WTC11 (cell line): ENCODE results near the gene YBX3. TPM values are rescaled to one million over a fixed set of nuclear protein-coding genes. Genes with fewer than 3 reads are reported as not detected.

Source experiments
- ATAC-seq: fragments of 200-7000 bp; cut with Tn5 transposase; 2 replicates; pipeline ENCODE4 v1.10.0; 2021; ENCODE audit warnings: mild to moderate bottlenecking, moderate library complexity
- CTCF ChIA-PET: fragments of 300-600 bp; sonication (Branson Sonifier 250); formaldehyde crosslinking; loops from one replicate; lab custom pipeline; 2021; ENCODE audit warnings: antibody characterized with exemption; lab: Charles Lee
- POLR2A ChIA-PET: fragments of 350-600 bp; sonication (Branson Sonifier 250); formaldehyde crosslinking; loops from one replicate; lab custom pipeline; 2021; ENCODE audit warnings: antibody characterized with exemption; lab: Charles Lee
- DNase-seq: peaks from one replicate; pipeline ENCODE4 v3.0.0; 2021; ENCODE audit warnings: low spot score
- H3K27ac Mint-ChIP-seq: 2 replicates; pipeline ENCODE4 v1.8.0; 2021; ENCODE audit warnings: mixed read lengths
- H3K27me3 Mint-ChIP-seq: 2 replicates; pipeline ENCODE4 v1.8.0; 2021; ENCODE audit warnings: low read depth, mild to moderate bottlenecking, moderate library complexity, mixed read lengths
- H3K36me3 Mint-ChIP-seq: 2 replicates; pipeline ENCODE4 v1.8.0; 2021; ENCODE audit warnings: mixed read lengths
- H3K4me1 Mint-ChIP-seq: 2 replicates; pipeline ENCODE4 v1.8.0; 2022; ENCODE audit warnings: mixed read lengths
- H3K4me3 Mint-ChIP-seq: 2 replicates; pipeline ENCODE4 v1.8.0; 2021; ENCODE audit warnings: mild to moderate bottlenecking, moderate library complexity, mixed read lengths
- H3K9me3 Mint-ChIP-seq: 2 replicates; pipeline ENCODE4 v1.8.0; 2021; ENCODE audit warnings: mixed read lengths
- ATF1 ChIP-seq: sonication (generic); formaldehyde crosslinking; IDR thresholded peaks from 2 replicates; pipeline ENCODE4 v1.8.1; 2023; ENCODE audit warnings: mild to moderate bottlenecking, moderate library complexity, missing genetic modification reagents
- CBFB ChIP-seq: sonication (generic); formaldehyde crosslinking; IDR thresholded peaks from 2 replicates; pipeline ENCODE4 v1.8.1; 2022; ENCODE audit warnings: mild to moderate bottlenecking, low read depth, missing genetic modification reagents
- ELF4 ChIP-seq: sonication (generic); formaldehyde crosslinking; IDR thresholded peaks from 2 replicates; pipeline ENCODE4 v1.8.1; 2022; ENCODE audit warnings: low read depth, mild to moderate bottlenecking, moderate library complexity, missing genetic modification reagents
- EMX1 ChIP-seq: fragments of 250-450 bp; sonication (Bioruptor Pico); IDR thresholded peaks from 2 replicates; pipeline ENCODE4 v1.8.0; 2021; ENCODE audit warnings: mild to moderate bottlenecking
- FOXK1 ChIP-seq: sonication (generic); formaldehyde crosslinking; IDR thresholded peaks from 2 replicates; pipeline ENCODE4 v1.8.0; 2022; ENCODE audit warnings: mild to moderate bottlenecking, moderate library complexity, missing genetic modification reagents
- HMGA2 ChIP-seq: fragments of 250-450 bp; sonication (Bioruptor Pico); IDR thresholded peaks from 2 replicates; pipeline ENCODE4 v1.4.0; 2021; ENCODE audit warnings: mild to moderate bottlenecking, moderate library complexity
- MYBL2 ChIP-seq: sonication (generic); formaldehyde crosslinking; IDR thresholded peaks from 2 replicates; pipeline ENCODE4 v1.8.1; 2023; ENCODE audit warnings: mild to moderate bottlenecking, moderate library complexity, missing genetic modification reagents
- NFYB ChIP-seq: sonication (generic); formaldehyde crosslinking; conservative IDR thresholded peaks from 2 replicates; pipeline ENCODE4 v1.8.0; 2022; ENCODE audit warnings: low read depth, missing genetic modification reagents
- OVOL2 ChIP-seq: fragments of 250-450 bp; sonication (Bioruptor Pico); IDR thresholded peaks from 2 replicates; pipeline ENCODE4 v1.9.0; 2021; ENCODE audit warnings: mild to moderate bottlenecking, borderline replicate concordance
- TP53 ChIP-seq: sonication (generic); formaldehyde crosslinking; IDR thresholded peaks from 2 replicates; pipeline ENCODE4 v1.8.1; 2023; ENCODE audit warnings: mild to moderate bottlenecking, missing genetic modification reagents
- ZBTB21 ChIP-seq: sonication (generic); formaldehyde crosslinking; IDR thresholded peaks from 2 replicates; pipeline ENCODE4 v1.8.1; 2023; ENCODE audit warnings: mild to moderate bottlenecking, missing genetic modification reagents, borderline replicate concordance
- ZNF121 ChIP-seq: sonication (generic); formaldehyde crosslinking; IDR thresholded peaks from 2 replicates; pipeline ENCODE4 v1.8.0; 2023; ENCODE audit warnings: missing genetic modification reagents
- ZNF232 ChIP-seq: sonication (generic); formaldehyde crosslinking; IDR thresholded peaks from 2 replicates; pipeline ENCODE4 v1.8.0; 2022; ENCODE audit warnings: mild to moderate bottlenecking, missing genetic modification reagents
- ZNF263 ChIP-seq: sonication (generic); formaldehyde crosslinking; IDR thresholded peaks from 2 replicates; pipeline ENCODE4 v1.8.1; 2022; ENCODE audit warnings: low read depth, mild to moderate bottlenecking, moderate library complexity, missing genetic modification reagents
- ZNF317 ChIP-seq: sonication (generic); formaldehyde crosslinking; IDR thresholded peaks from 2 replicates; pipeline ENCODE4 v1.8.1; 2023; ENCODE audit warnings: low read depth, mild to moderate bottlenecking, moderate library complexity, missing genetic modification reagents, borderline replicate concordance
- ZNF532 ChIP-seq: fragments of 250-450 bp; sonication (Bioruptor Pico); IDR thresholded peaks from 2 replicates; pipeline ENCODE4 v1.9.0; 2021; ENCODE audit warnings: mild to moderate bottlenecking, borderline replicate concordance
- ZNF671 ChIP-seq: fragments of 250-450 bp; sonication (Bioruptor Pico); IDR thresholded peaks from 2 replicates; pipeline ENCODE4 v1.8.0; 2021; ENCODE audit warnings: mild to moderate bottlenecking
- total RNA-seq: library from RNA; stranded (reverse); gene quantifications from 3 replicates; pipeline ENCODE4 v1.2.3, GENCODE V29; 2021
- TF ChIP-seq, protein P1 (sequence below): sonication (generic); formaldehyde crosslinking; IDR thresholded peaks from 2 replicates; pipeline ENCODE4 v1.8.1; 2023; ENCODE audit warnings: mild to moderate bottlenecking, missing genetic modification reagents, borderline replicate concordance
- TF ChIP-seq, protein P2 (sequence below): sonication (generic); formaldehyde crosslinking; IDR thresholded peaks from 2 replicates; pipeline ENCODE4 v1.8.1; 2023; ENCODE audit warnings: mild to moderate bottlenecking, moderate library complexity, missing genetic modification reagents
- TF ChIP-seq, protein P3 (sequence below): sonication (generic); formaldehyde crosslinking; IDR thresholded peaks from 2 replicates; pipeline ENCODE4 v1.8.0; 2022; ENCODE audit warnings: mild to moderate bottlenecking, missing genetic modification reagents
- TF ChIP-seq, protein P4 (sequence below): fragments of 250-450 bp; sonication (Bioruptor Pico); IDR thresholded peaks from 2 replicates; pipeline ENCODE4 v1.9.0; 2021; ENCODE audit warnings: mild to moderate bottlenecking

Gene YBX3
- total RNA-seq, 1 experiment from 2014 or later, result 396 TPM

DNA sequence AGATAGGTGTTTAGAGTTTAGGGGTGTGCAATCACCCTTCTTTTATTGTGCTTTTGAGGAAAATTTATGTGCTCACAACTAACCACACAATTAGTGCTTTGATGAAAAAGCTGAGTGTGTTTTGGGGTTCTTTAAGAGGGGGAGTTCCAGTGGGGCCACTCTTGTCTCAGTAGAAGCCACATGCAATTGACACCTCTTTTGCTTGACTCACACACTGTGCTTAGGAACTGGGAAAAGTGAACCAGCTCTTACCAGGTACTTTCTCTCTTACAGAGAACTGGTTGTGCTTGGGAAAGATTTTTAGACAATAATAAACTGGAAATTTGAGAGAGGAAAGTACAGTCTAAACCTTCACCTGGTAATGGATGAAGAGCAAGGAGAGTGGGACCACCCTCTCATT is 12.3 kb upstream of the YBX3 start:
- ATAC-seq, result no peak
- no peaks in the 10 kb centered on the region for H3K4me1 Mint-ChIP-seq
- CTCF ChIA-PET, result interaction anchor here (2.0 kb wide), 1 partner anchor 15 kb away, joined by 6 read pairs; no protein-coding TSS in a partner anchor
- no peak overlapping the region for H3K4me3 Mint-ChIP-seq
- peaks cover 3% of the 10 kb centered on the region; the same call in 1 of the 2 replicates for H3K27me3 Mint-ChIP-seq
- TF ChIP-seq, protein P1, sequence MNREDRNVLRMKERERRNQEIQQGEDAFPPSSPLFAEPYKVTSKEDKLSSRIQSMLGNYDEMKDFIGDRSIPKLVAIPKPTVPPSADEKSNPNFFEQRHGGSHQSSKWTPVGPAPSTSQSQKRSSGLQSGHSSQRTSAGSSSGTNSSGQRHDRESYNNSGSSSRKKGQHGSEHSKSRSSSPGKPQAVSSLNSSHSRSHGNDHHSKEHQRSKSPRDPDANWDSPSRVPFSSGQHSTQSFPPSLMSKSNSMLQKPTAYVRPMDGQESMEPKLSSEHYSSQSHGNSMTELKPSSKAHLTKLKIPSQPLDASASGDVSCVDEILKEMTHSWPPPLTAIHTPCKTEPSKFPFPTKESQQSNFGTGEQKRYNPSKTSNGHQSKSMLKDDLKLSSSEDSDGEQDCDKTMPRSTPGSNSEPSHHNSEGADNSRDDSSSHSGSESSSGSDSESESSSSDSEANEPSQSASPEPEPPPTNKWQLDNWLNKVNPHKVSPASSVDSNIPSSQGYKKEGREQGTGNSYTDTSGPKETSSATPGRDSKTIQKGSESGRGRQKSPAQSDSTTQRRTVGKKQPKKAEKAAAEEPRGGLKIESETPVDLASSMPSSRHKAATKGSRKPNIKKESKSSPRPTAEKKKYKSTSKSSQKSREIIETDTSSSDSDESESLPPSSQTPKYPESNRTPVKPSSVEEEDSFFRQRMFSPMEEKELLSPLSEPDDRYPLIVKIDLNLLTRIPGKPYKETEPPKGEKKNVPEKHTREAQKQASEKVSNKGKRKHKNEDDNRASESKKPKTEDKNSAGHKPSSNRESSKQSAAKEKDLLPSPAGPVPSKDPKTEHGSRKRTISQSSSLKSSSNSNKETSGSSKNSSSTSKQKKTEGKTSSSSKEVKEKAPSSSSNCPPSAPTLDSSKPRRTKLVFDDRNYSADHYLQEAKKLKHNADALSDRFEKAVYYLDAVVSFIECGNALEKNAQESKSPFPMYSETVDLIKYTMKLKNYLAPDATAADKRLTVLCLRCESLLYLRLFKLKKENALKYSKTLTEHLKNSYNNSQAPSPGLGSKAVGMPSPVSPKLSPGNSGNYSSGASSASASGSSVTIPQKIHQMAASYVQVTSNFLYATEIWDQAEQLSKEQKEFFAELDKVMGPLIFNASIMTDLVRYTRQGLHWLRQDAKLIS (CRISPR knock-in tag), result no peak
- TF ChIP-seq, protein P2, sequence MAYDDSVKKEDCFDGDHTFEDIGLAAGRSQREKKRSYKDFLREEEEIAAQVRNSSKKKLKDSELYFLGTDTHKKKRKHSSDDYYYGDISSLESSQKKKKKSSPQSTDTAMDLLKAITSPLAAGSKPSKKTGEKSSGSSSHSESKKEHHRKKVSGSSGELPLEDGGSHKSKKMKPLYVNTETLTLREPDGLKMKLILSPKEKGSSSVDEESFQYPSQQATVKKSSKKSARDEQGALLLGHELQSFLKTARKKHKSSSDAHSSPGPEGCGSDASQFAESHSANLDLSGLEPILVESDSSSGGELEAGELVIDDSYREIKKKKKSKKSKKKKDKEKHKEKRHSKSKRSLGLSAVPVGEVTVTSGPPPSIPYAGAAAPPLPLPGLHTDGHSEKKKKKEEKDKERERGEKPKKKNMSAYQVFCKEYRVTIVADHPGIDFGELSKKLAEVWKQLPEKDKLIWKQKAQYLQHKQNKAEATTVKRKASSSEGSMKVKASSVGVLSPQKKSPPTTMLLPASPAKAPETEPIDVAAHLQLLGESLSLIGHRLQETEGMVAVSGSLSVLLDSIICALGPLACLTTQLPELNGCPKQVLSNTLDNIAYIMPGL (CRISPR knock-in tag), result no peak
- TF ChIP-seq ZNF263 (CRISPR knock-in tag), result no peak
- no peak for TF ChIP-seq NFYB (CRISPR knock-in tag)
- TF ChIP-seq HMGA2, result no peak
- TF ChIP-seq, all 79 proteins: peak for 0
- H3K27ac Mint-ChIP-seq, result no peak overlapping the region
- POLR2A ChIA-PET, result no interaction called here
- no peaks in the 10 kb centered on the region for H3K36me3 Mint-ChIP-seq
- no peak for DNase-seq
- no peaks in the 10 kb centered on the region for H3K9me3 Mint-ChIP-seq

GRCh38 chr12:10732549-10732948 is 9.4 kb upstream of the YBX3 start:
- CTCF ChIA-PET, result interaction anchor here (0.7 to 0.9 kb wide), 3 partner anchors 18 to 453 kb away, joined by 3 to 4 read pairs (median 3); no protein-coding TSS in a partner anchor

GRCh38 chr12:10732066-10732465 is 8.9 kb upstream of the YBX3 start:
- Mint-ChIP-seq H3K9me3 (no peaks in the 10 kb centered on the region), H3K4me1 (no peaks in the 10 kb centered on the region), H3K36me3 (no peaks in the 10 kb centered on the region), H3K27me3 (peaks cover 7% of the 10 kb centered on the region), H3K4me3 (no peak overlapping the region), H3K27ac (no peak overlapping the region)
- POLR2A ChIA-PET, result interaction anchor here (0.7 kb wide), 1 partner anchor 18 kb away, joined by 3 read pairs; no protein-coding TSS in a partner anchor
- CTCF ChIA-PET, result interaction anchor here (0.7 to 1.2 kb wide), 3 partner anchors 18 to 468 kb away, joined by 3 to 4 read pairs (median 3); no protein-coding TSS in a partner anchor
- DNase-seq, result no peak
- no peak for ATAC-seq
- no peak for TF ChIP-seq ZNF532 (CRISPR knock-in tag)
- no peak for TF ChIP-seq ATF1 (CRISPR knock-in tag)
- TF ChIP-seq ZNF121 (CRISPR knock-in tag), result no peak
- no peak for TF ChIP-seq ZBTB21
- no peak for TF ChIP-seq ZNF317
- TF ChIP-seq ZNF232 (CRISPR knock-in tag), result no peak
- TF ChIP-seq CBFB (CRISPR knock-in tag), result no peak
- no peak for TF ChIP-seq FOXK1
- TF ChIP-seq, protein P3, sequence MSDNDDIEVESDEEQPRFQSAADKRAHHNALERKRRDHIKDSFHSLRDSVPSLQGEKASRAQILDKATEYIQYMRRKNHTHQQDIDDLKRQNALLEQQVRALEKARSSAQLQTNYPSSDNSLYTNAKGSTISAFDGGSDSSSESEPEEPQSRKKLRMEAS (CRISPR knock-in tag), result no peak
- TF ChIP-seq OVOL2 (CRISPR knock-in tag), result no peak
- TF ChIP-seq, protein P4, sequence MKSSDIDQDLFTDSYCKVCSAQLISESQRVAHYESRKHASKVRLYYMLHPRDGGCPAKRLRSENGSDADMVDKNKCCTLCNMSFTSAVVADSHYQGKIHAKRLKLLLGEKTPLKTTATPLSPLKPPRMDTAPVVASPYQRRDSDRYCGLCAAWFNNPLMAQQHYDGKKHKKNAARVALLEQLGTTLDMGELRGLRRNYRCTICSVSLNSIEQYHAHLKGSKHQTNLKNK (CRISPR knock-in tag), result no peak
- no peak for TF ChIP-seq EMX1 (CRISPR knock-in tag)
- TF ChIP-seq TP53, result no peak
- no peak for TF ChIP-seq ZNF671 (CRISPR knock-in tag)

More at GRCh38 chr12:10732549-10732948, 9.4 kb upstream of the YBX3 start:
- peaks cover 7% of the 10 kb centered on the region for H3K27me3 Mint-ChIP-seq
- no peak for ATAC-seq
- no peaks in the 10 kb centered on the region for H3K9me3 Mint-ChIP-seq
- POLR2A ChIA-PET, result interaction anchor here (0.7 kb wide), 1 partner anchor 18 kb away, joined by 3 read pairs; no protein-coding TSS in a partner anchor
- H3K4me3 Mint-ChIP-seq, result no peak overlapping the region
- no peak for DNase-seq
- H3K4me1 Mint-ChIP-seq, result no peaks in the 10 kb centered on the region
- TF ChIP-seq ELF4 (CRISPR knock-in tag), result no peak
- TF ChIP-seq MYBL2 (CRISPR knock-in tag), result no peak
- TF ChIP-seq CBFB (CRISPR knock-in tag), result no peak
- H3K27ac Mint-ChIP-seq, result no peak overlapping the region
- no peaks in the 10 kb centered on the region for H3K36me3 Mint-ChIP-seq
